AML-193 (cell line): ENCODE data around the gene RNU1-4.
"Not testable (repeated sequence)": the region's sequence is repeated elsewhere in the genome, so short reads cannot be mapped to it uniquely, and the experiment has no call there.

Experiments used
- DNase-seq, 2 experiments: peaks; one replicate each; lab custom pipeline; 2025; lab: John Stamatoyannopoulos, UW

Gene RNU1-4

DNA sequence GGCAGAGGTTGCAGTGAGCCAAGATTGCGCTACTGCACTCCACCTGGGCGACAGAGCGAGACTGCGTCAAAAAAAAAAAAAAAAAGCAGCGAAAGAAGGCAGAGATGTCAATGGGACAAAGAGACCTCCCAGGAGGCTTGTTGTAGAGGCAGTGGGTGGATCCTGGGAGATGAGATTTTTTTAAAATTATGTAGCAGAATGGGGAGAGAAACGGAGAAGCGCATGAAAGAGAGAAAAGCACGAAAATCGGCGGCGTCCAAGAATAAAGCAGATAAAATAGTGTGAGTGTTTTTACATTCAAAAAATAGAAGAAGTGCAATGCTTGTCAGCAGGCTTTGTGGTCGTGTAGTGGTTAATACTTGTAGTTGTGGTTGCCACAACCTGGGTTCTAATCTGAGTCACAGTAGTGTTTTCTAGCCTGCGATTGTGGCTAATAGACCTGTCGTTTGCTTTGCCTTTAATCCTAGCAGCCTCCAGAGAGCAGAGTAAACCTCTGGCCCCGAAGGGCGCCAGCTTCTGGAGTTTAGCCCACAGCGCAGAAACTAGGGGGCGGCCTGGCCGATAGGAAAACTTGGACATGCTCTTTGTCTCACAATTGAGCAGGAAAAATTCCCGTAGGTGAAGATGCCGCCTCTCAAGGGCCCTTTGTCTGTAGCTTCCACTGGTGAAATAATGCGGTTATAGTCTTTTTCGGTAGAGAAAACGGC lies 11.9 kb upstream of the RNU1-4 start:
- DNase-seq, result not testable (repeated sequence)

DNA sequence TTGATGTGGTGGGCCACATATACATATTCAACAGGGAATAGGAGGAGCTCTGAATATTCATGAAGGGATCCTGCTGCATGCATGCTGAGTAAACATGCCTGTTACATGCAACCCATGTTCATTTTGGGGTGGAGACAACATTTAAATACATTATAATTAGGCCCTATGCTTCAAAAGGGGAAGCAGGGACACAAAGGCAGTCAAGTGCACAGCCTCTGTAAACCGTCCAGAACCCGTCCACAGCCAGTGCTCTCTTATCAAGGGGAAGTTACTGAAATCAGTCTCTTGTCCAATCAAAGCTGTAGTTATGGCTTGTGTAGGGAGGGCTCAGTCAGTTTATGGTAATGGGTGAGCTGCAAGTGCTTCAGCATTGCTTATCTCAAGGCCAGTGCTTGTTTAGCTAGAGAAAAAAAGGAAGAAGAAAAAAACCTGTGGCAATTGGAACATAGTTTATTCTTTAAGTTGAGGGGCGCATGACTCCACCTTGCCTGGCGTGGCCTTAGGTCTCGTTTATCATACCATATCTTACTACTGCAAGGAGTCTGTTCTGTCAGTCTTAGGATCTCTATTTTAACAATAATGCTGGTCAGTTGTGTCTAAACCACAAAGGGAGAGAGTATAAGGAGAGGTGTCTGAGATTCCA lies 7.9 kb upstream of the RNU1-4 start:
- not testable (repeated sequence) for DNase-seq

GRCh38 chr1:16741230-16741629 lies 914 bp downstream of the RNU1-4 start:
- DNase-seq, result not testable (repeated sequence)

GRCh38 chr1:16747660-16748059 lies 7.3 kb downstream of the RNU1-4 start:
- not testable (repeated sequence) for DNase-seq

DNA sequence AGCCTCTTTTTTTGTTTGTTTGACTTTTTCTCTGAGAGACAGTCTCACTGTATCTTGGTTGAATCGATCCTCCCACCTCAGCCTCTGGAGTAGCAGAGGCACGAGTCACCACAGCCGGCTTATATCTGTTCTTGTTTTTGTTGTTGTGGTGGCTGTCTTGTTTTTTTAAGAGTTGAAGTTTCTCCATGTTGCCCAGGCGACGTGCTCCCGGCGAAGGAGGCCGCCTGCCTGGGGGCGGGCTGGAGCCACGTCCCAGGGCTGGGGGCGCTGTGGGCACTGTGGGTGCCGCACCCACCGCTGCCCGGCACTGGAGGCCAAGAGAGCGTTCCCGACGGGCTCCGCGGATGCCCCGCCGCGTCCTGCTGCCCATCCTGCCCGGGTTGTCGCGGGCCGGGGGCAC lies 8.4 kb downstream of the RNU1-4 start:
- DNase-seq, result not testable (repeated sequence)

GRCh38 chr1:16749910-16750888 lies 9.9 kb downstream of the RNU1-4 start:
- not testable (repeated sequence) for DNase-seq

- DNase-seq, result not testable (repeated sequence)
These were observed 12.5 kb downstream of the RNU1-4 start for GRCh38 chr1:16752770-16753169.

DNA sequence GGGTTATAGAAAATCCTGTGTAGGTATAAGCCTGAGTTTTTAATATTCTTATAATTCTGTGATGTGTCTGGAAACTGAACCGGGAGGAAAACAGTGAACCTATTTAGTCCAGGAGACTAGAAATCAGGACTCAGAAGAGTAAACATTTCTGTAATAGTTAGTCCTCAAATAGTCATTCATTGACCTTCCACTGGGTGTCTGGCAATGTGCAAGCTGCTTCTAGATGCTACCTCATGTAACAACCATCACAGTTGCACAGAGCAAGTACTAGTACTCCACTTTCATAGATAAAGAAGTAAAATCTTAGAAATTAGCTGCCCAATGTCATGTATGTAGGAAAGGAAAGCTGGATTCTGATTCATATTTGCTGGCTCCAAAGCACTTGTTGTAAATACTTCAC lies 15.1 kb downstream of the RNU1-4 start:
- not testable (repeated sequence) for DNase-seq

DNA sequence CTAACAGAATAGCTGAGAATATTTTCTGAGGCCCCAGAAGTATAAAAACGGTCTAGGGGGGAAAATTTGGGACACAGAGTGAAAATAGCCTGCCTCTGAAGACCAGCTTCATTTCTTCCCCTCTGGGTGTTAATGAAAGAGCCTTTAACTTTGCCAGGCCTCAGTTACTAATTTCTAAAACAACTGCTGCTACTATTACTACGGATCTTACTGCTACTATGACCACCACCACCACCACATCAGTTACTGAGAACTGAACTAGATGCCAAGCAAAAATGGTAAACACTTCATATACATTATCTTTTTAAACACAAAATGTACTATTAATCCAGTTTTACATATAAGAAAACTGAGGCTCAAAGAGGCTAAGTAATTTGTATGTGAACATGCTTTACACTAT lies 15.6 kb downstream of the RNU1-4 start:
- not testable (repeated sequence) for DNase-seq

GRCh38 chr1:16757574-16757973 lies 17.3 kb downstream of the RNU1-4 start:
- DNase-seq, result not testable (repeated sequence)

DNA sequence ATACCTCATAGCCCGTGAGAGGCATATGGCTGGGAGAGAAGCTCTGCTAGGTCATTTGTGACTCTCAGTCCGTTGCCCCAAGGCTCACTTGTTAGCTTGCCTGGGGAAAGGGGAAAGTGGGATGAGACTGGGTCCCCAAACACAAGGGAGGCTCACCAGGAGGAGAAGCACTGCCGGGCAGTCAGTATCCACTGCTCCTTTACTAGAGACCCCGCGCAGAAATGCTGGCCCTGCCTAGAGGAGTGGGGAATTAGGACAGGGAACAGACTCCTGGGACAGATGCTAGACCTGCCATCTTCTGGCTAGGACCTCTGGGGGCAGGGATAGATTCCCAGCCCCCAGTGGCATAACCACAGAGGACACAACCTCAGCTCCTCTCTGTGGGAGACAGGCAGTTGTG lies 17.7 kb downstream of the RNU1-4 start:
- DNase-seq, result not testable (repeated sequence)

DNA sequence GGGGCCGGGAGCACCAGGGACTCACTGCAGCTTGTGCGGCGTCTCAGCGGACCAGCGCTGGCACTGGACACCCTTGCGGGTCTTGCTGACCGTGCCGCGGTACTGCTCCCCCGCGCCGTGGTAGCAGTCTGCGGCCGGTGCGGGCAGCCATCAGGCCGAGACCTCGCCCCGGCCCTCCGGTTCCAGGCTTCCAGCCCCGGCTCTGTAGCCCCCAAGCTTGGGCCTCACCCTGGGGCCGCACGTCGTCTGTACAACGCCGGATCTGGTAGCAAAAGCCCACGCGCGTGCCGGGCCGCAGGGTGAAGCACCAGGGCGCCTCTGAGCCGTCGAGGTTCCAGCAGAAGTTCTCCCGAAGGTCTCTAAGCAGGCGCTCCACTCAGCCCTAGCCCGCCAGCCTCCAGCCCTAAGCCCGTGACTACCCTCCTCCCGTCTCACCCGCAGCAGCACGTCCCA lies 18.8 kb downstream of the RNU1-4 start:
- DNase-seq, result not testable (repeated sequence)

- not testable (repeated sequence) for DNase-seq
These were observed 19.5 kb downstream of the RNU1-4 start for GRCh38 chr1:16759650-16760455.

GRCh38 chr1:16760456-16760765 lies 20.1 kb downstream of the RNU1-4 start:
- not testable (repeated sequence) for DNase-seq

GRCh38 chr1:16760801-16761200 lies 20.5 kb downstream of the RNU1-4 start:
- DNase-seq, result not testable (repeated sequence)

DNA sequence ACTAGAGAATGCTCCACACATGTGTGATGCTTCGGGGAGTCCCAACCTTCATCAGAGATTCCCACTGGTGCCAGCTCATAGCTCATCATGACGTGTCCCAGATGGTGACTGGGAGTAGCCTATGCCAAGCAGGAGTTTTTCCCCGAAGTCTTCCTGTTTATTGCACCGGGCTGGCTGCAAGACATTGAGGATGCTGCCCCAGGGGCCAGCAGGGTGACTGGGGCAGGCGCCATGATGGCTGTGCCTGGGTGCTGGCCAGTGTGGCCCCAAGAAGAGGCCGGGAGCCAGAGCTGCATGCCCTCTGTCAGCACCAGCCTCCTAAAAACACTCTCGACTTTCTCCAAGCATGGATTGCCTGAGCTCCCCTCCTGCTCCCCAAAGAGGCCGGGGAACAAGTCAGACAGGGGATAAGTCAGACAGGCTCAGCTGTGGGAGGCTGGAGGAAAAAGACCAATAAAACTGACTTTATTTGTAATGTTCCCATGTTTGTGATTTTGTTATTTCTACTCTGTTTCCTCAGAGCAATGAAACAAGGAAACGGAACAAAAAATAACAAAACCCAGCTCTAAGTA lies 24.0 kb downstream of the RNU1-4 start:
- not testable (repeated sequence) for DNase-seq

DNA sequence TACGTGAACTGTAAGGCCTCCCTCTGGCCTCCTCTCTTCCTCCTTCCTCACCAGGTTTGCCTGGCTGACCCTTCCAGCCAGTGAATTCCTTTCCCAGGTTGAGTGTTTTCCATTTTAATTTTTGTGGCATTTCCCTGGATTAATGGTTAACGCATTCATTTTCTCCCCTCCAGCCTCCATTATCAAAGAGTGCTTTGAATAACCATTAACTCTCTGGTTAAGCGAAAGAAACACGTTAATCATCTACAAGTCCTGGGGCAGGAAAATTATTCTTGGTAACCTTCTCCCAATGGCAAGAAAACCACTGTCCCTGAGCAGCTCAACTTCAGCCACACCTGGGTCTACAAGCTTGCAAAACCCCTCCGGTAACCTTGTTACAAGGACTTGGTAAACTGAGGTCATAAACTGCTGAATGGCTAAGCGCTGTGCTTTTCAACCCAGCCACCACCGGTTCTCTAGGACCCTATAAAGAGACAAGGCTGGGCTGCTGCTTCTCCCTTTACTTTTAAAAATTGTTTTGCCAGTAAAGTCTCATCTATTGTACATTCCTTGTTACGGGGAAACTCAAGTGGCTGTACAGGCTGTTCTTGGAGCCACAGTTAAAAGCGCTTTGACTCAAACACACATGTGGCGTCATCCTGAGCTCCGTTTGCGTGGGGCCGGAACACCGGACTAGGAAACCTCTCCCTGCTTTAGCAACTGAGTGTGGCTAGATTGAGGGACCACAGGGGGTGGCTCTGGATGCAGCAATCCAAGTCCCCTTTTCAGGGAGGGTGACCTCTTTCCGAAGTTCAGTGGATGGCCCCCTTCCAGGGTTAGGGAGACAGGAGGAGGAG lies 24.7 kb downstream of the RNU1-4 start:
- DNase-seq, result not testable (repeated sequence)

- not testable (repeated sequence) for DNase-seq
These were observed 25.7 kb downstream of the RNU1-4 start for GRCh38 chr1:16765731-16766605.

DNA sequence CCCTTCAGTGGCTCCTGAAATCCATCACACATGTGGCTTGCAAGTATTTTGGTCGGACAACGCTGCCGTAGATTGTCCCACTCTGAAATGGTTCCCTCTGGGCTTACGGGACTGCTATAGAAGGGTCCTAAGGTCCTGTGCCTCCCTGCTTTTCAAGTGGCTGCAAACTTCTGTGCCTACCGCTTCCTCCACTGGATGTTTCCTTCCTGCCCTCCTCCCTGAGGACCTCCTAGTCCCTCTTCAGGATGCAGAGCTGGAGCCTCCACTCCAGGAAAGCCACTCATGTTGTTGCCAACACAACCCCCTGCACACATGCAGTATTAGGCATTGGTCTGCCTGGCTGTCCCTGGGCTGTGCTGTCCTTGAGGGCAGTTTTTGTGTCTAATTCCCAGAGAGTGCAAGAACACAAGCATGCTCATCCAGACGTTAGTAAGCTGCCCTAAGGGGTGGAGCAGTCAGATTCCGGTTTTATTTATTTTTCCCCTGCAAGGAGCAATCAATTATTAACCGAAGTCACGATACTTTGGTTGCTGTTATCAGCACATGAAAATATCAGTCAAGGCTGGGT lies 26.5 kb downstream of the RNU1-4 start:
- not testable (repeated sequence) for DNase-seq
